ENCODE data around the gene TYW1. TPM values are rescaled to one million over a fixed set of nuclear protein-coding genes. Genes with fewer than 3 reads are reported as not detected.
"Not testable (repeated sequence)": the region's sequence is repeated elsewhere in the genome, so short reads cannot be mapped to it uniquely, and the experiment has no call there.

The TYW1 gene
- total RNA-seq, 4 donors from 2014 or later, result 19.3 to 75.6 (median 38.6) TPM

DNA sequence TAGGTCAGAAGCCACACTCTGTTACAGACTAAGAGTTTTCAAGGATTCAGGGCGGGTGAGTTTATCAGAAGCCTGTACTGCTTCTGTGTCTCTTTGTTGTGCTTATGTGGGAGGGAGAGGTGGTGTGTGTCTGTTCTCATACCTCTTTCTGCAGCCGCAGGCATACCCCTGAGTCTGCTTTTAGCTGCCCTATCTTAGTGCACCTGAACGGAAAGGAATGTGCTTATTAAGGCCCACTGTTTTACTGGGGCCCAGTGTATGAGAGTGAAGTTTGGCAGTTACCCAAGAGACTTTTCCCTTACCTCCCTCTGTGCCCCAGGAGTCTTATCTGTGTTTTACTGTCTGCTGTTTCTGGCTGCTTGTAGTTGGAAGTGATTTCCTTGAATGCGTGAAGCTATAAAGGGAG lies 104.3 kb downstream of the TYW1 start:
- TF ChIP-seq CTCF (IDR thresholded peaks at IDR 0.05) (no peak), POLR2A (IDR thresholded peaks at IDR 0.05) (peak in 1 of 2 donors; percentile 27)
- Histone ChIP-seq H3K27ac (peak overlapping the region; percentile 11 to 70 (median 46)), H3K27me3 (no peaks in the 10 kb centered on the region), H3K4me3 (replicated peaks in 1 of 3) (no peak overlapping the region), H3K9me3 (no peaks in the 10 kb centered on the region), H3K4me1 (peaks cover 10 to 14% of the 10 kb centered on the region in 2 donors), H3K36me3 (no peaks in the 10 kb centered on the region)
- DNase-seq, result peak; percentile 69 to 73
- 42 to 45% methylated on average over 4 of the region's 4 CpGs for WGBS, 2 donors
- intact Hi-C loops (cut with DNase I), result no loop called here

GRCh38 chr7:67104937-67105336 lies 108.3 kb downstream of the TYW1 start:
- 82 to 87% methylated on average over 3 to 4 of the region's 4 CpGs for WGBS, 2 donors
- not testable (repeated sequence) for H3K27ac ChIP-seq

DNA sequence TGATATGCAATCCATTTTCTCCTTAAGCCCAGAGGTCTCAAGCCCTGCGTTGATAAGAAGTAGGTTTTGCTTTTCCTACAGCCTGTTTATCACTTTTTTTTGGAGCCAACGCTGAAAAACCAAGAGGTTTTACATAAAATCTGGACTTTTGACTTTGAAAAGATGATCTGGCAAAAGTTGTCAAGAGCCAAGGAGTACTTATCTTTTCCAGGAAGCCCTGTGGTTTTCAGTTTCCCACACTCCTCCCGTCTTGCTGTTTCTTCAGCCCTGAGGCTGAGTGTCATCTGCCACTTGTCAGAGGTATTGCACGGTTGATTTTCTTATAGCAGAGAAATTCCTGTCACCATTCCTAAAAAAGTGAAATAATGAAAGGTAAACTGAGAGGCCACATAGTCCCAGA lies 108.7 kb downstream of the TYW1 start:
- 48 to 60% methylated on average over 4 of the region's 4 CpGs for WGBS, 2 donors
- Histone ChIP-seq H3K27ac (no peak overlapping the region), H3K27me3 (no peaks in the 10 kb centered on the region), H3K4me3 (replicated peaks in 1 of 3) (no peak overlapping the region), H3K36me3 (no peaks in the 10 kb centered on the region), H3K4me1 (peaks cover 7 to 12% of the 10 kb centered on the region in 2 donors), H3K9me3 (no peaks in the 10 kb centered on the region)
- DNase-seq, result no peak
- no peak for TF ChIP-seq POLR2A (IDR thresholded peaks at IDR 0.05)
- no peak for TF ChIP-seq CTCF (IDR thresholded peaks at IDR 0.05)
- intact Hi-C loops (cut with DNase I), result no loop called here

More at GRCh38 chr7:67104937-67105336, 108.3 kb downstream of the TYW1 start:
- H3K36me3 ChIP-seq; H3K9me3 ChIP-seq; H3K27me3 ChIP-seq; intact Hi-C loops (cut with DNase I); DNase-seq; H3K4me3 ChIP-seq (replicated peaks in 1 of 3): not testable (repeated sequence)
- H3K4me1 ChIP-seq, result peaks cover 10 to 14% of the 10 kb centered on the region in 2 donors

GRCh38 chr7:67106255-67106654 lies 109.6 kb downstream of the TYW1 start:
- H3K4me3 ChIP-seq (replicated peaks in 1 of 3); H3K4me1 ChIP-seq; H3K9me3 ChIP-seq; H3K27ac ChIP-seq; H3K36me3 ChIP-seq; intact Hi-C loops (cut with DNase I); H3K27me3 ChIP-seq; DNase-seq: not testable (repeated sequence)
- WGBS, 2 donors, result 82 to 89% methylated on average over 4 of the region's 4 CpGs

- H3K27ac ChIP-seq; intact Hi-C loops (cut with DNase I); H3K27me3 ChIP-seq; H3K36me3 ChIP-seq; H3K4me3 ChIP-seq (replicated peaks in 1 of 3); H3K4me1 ChIP-seq; H3K9me3 ChIP-seq; DNase-seq: not testable (repeated sequence)
- 97% methylated on average over 2 of the region's 2 CpGs for WGBS, 2 donors
Observed at GRCh38 chr7:67111342-67111741, 114.7 kb downstream of the TYW1 start.

- intact Hi-C loops (cut with DNase I); H3K4me1 ChIP-seq: not testable (repeated sequence)
Observed at GRCh38 chr7:67114483-67115246, 118.0 kb downstream of the TYW1 start.

DNA sequence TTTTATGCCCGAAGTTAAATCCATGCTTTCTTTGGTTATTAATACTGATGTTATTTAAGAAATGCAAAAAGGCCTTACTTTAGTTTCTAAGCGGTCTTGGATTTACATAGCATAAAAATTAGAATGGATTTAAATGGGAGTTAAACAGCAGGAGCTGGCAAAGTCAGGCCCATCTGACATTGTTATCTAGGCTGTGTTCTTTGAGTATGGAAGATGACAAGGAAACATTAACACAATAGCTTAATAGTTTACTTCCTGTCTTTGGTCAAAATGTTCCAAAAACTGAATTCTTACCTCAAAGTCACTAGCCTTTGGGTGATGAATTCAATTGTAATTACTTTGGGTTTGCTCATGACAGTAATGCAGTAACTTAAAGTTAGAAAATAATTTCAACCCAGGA lies 123.9 kb downstream of the TYW1 start:
- H3K36me3 ChIP-seq; H3K27ac ChIP-seq; H3K27me3 ChIP-seq; H3K4me3 ChIP-seq (replicated peaks in 1 of 3); DNase-seq; H3K9me3 ChIP-seq; intact Hi-C loops (cut with DNase I); H3K4me1 ChIP-seq: not testable (repeated sequence)
- WGBS, 2 donors, result 87 to 88% methylated on average over 2 of the region's 2 CpGs

More at GRCh38 chr7:67114483-67115246, 118.0 kb downstream of the TYW1 start:
- not testable (repeated sequence) for H3K27ac ChIP-seq; H3K4me3 ChIP-seq (replicated peaks in 1 of 3); DNase-seq; H3K27me3 ChIP-seq; H3K9me3 ChIP-seq; H3K36me3 ChIP-seq

DNA sequence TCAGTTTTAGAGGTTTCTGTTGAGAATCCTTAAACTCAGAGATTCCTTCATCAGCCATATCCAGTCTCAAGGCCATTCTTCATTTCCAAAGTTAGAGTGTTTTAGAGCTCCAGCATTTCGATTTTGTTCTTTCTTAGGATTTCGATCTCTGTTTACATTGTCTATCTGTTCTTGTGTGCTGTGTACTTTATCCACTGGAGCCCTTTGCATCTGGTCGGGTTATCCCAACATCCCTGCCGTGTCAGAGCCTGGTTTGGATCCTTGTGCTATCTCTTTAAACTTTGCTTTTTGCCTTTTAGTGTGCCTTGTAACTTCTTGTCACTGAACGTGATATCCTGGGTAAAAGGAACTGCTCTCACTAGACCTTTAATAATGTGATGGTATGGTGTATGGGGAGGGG lies 131.6 kb downstream of the TYW1 start:
- intact Hi-C loops (cut with DNase I), result not testable (repeated sequence)

DNA sequence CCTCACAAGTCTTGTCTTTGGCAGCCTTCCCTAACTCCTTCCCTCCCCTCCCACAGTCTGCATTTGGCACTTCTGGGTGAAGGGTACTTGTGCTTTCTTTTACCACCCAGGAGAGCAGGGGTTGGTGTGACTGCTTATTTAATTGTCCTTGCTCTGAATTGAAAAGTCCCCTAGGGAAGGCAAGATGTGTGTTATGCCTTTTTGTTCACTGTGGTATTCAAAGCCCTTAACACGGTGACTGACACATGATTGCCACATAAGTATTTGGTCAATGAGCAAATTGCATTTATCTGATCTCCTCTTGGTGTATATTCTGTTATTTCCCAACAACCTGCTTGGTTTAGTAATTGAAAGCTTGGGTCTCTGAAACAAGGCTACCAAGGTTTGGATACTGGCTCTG lies 134.1 kb downstream of the TYW1 start:
- H3K27ac ChIP-seq; H3K4me3 ChIP-seq (replicated peaks in 1 of 3); H3K36me3 ChIP-seq; H3K9me3 ChIP-seq; intact Hi-C loops (cut with DNase I); H3K27me3 ChIP-seq: not testable (repeated sequence)
- peaks cover 8 to 12% of the 10 kb centered on the region in 2 donors for H3K4me1 ChIP-seq
- 17 to 50% methylated on average over 1 of the region's 1 CpG for whole genome bisulfite sequencing, 2 donors
- peak; percentile 12 to 40 for DNase-seq

More for the DNA sequence above, 131.6 kb downstream of the TYW1 start:
- H3K4me1 ChIP-seq, result peaks cover 8 to 12% of the 10 kb centered on the region in 2 donors
- H3K27ac ChIP-seq; H3K9me3 ChIP-seq; H3K4me3 ChIP-seq (replicated peaks in 1 of 3); H3K27me3 ChIP-seq; DNase-seq; H3K36me3 ChIP-seq: not testable (repeated sequence)
- WGBS, 2 donors, result 88 to 89% methylated on average over 5 of the region's 5 CpGs

DNA sequence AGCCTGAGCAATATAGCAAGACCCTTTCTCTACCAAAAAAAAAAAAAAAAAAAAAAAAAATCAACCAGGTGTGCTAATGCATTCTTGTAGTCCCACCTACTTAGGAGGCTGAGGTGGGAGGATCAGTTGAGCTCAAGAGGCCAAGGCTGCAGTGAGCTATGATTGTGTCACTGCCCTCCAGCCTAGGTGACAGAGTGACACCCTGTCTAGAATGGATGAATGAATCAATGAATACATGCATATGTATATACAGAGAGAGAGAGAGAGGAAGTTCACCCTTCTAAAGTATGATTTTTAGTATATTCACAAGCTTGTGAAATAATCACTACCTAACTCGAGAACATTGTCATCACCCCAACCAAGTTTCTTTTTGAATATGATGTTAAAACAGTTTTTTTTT lies 138.3 kb downstream of the TYW1 start:
- H3K36me3 ChIP-seq; intact Hi-C loops (cut with DNase I); H3K4me1 ChIP-seq; H3K4me3 ChIP-seq (replicated peaks in 1 of 3); H3K27me3 ChIP-seq; DNase-seq; H3K9me3 ChIP-seq; H3K27ac ChIP-seq: not testable (repeated sequence)
- 88 to 96% methylated on average over 1 of the region's 1 CpG for WGBS, 2 donors
